Activated CD8-positive, alpha-beta memory T cell treated with anti-CD3 and anti-CD28 coated beads, Interleukin-2, amount 50 U/mL, for 24 hours (primary cell): Measurements from ENCODE around the gene ACSL6.

Experiments used
- DNase-seq: peaks from one replicate; pipeline ENCODE4 v3.0.0-alpha.2; 2020; ENCODE audit errors: extremely low read depth

Gene ACSL6

GRCh38 chr5:132011622-132012343, at the start of gene ACSL6:
TSS of gene ACSL6 (minus strand) at chr5:132011658. CDS start at chr5:132011553, 105 bp downstream.
- DNase-seq = no peak

GRCh38 chr5:132060501-132061161, 49.2 kb upstream of the ACSL6 start, which contains the start of gene IL3:
TSS of gene IL3 (plus strand) at chr5:132060655. CDS start at chr5:132060707, 52 bp downstream.
- DNase-seq = no peak

GRCh38 chr5:132059696-132060500, 48.4 kb upstream of the ACSL6 start:
- no peak for DNase-seq

- no peak for DNase-seq
Observed at GRCh38 chr5:132059043-132059695, 47.7 kb upstream of the ACSL6 start.

- no peak for DNase-seq
Observed at GRCh38 chr5:132058646-132059042, 47.2 kb upstream of the ACSL6 start.

- DNase-seq = no peak
Observed at GRCh38 chr5:132057498-132058255, 46.2 kb upstream of the ACSL6 start.

- no peak for DNase-seq
Observed at GRCh38 chr5:132056610-132057497, 45.4 kb upstream of the ACSL6 start.

- no peak for DNase-seq
Observed at GRCh38 chr5:132055808-132056609, 44.6 kb upstream of the ACSL6 start.

- no peak for DNase-seq
Observed at GRCh38 chr5:132055441-132055807, 44.0 kb upstream of the ACSL6 start.

GRCh38 chr5:132054697-132055440, 43.4 kb upstream of the ACSL6 start:
- no peak for DNase-seq

GRCh38 chr5:132054031-132054696, 42.7 kb upstream of the ACSL6 start:
- DNase-seq = no peak

GRCh38 chr5:132053483-132053882, 42.0 kb upstream of the ACSL6 start:
- no peak for DNase-seq

- DNase-seq = no peak
Observed at GRCh38 chr5:132052520-132052919, 41.1 kb upstream of the ACSL6 start.

GRCh38 chr5:132050661-132051552, 39.4 kb upstream of the ACSL6 start:
- DNase-seq = no peak

- DNase-seq = no peak
Observed at GRCh38 chr5:132050136-132050535, 38.7 kb upstream of the ACSL6 start.

GRCh38 chr5:132049559-132049958, 38.1 kb upstream of the ACSL6 start:
- no peak for DNase-seq

GRCh38 chr5:132049093-132049492, 37.6 kb upstream of the ACSL6 start:
- no peak for DNase-seq
